Fibroblast of lung (primary cell): ENCODE results near the gene SF3B5. TPM values are rescaled to one million over a fixed set of nuclear protein-coding genes. Genes with fewer than 3 reads are reported as not detected.

Source experiments
- DNase-seq, 2 donors: peaks; one replicate each; pipeline versions ENCODE4 v3.0.0 to v3.0.0-alpha.2; 2010; ENCODE audit warnings: low read depth in 2 of 2
- H2AFZ ChIP-seq: 2 replicates; pipeline ENCODE4 v1.5.1; 2012; ENCODE audit warnings: low read length, control low read depth, inconsistent platforms
- H3K27ac ChIP-seq: 2 replicates; pipeline ENCODE4 v1.5.1; 2011; ENCODE audit warnings: low read length, control low read depth; ENCODE audit not compliant: insufficient read depth
- H3K27me3 ChIP-seq: 2 replicates; pipeline ENCODE4 v1.5.1; 2011; ENCODE audit warnings: mild to moderate bottlenecking, low read length; ENCODE audit not compliant: control insufficient read depth, insufficient read depth
- H3K36me3 ChIP-seq: 2 replicates; pipeline ENCODE4 v1.5.1; 2011; ENCODE audit warnings: low read length; ENCODE audit not compliant: control insufficient read depth, insufficient read depth
- H3K4me1 ChIP-seq: 2 replicates; pipeline ENCODE4 v1.5.1; 2011; ENCODE audit warnings: low read length; ENCODE audit not compliant: control insufficient read depth, insufficient read depth; ENCODE audit errors: extremely low read depth
- H3K4me2 ChIP-seq: 2 replicates; pipeline ENCODE4 v1.5.1; 2011; ENCODE audit warnings: low read length, control low read depth; ENCODE audit not compliant: insufficient read depth; ENCODE audit errors: extremely low read depth
- H3K4me3 ChIP-seq, 4 experiments: fragments of 200-600 bp in 1 of 4; sonication (generic) in 1 of 4; replicated peaks in 1 of 4; 2 replicates each; pipeline ENCODE4 v1.5.1; 2011 to 2016; ENCODE audit warnings: low read length in 4 of 4, low read depth in 3 of 4, mild to moderate bottlenecking in 3 of 4, control low read depth in 2 of 4, inconsistent platforms in 1 of 4, mixed read lengths in 1 of 4; ENCODE audit not compliant: insufficient read depth in 1 of 4; ENCODE audit errors: control extremely low read depth in 1 of 4
- H3K79me2 ChIP-seq: 2 replicates; pipeline ENCODE4 v1.5.1; 2012; ENCODE audit warnings: mild to moderate bottlenecking, low read length, inconsistent platforms; ENCODE audit not compliant: control insufficient read depth, insufficient read depth
- H3K9ac ChIP-seq: 2 replicates; pipeline ENCODE4 v1.5.1; 2011; ENCODE audit warnings: mild to moderate bottlenecking, low read length, control low read depth; ENCODE audit not compliant: insufficient read depth
- H3K9me3 ChIP-seq: 2 replicates; pipeline ENCODE4 v1.5.1; 2012; ENCODE audit warnings: low read depth, low read length; ENCODE audit not compliant: control insufficient read depth, insufficient read depth
- H4K20me1 ChIP-seq: 2 replicates; pipeline ENCODE4 v1.5.1; 2011; ENCODE audit warnings: low read length; ENCODE audit not compliant: control insufficient read depth, insufficient read depth; ENCODE audit errors: extremely low read depth
- EZH2 ChIP-seq: IDR thresholded peaks from 2 replicates; pipeline ENCODE4 v1.5.1; 2012; ENCODE audit warnings: low read length, control low read depth, mild to moderate bottlenecking; ENCODE audit errors: missing control alignments
- polyA plus RNA-seq, 2 donors: library from polyadenylated mRNA; depleted of rRNA in 1 of 2; stranded (reverse) in 1 of 2; unstranded in 1 of 2; fragments of >200 nt; gene quantifications; 2 replicates each; pipeline ENCODE4 v1.2.1, GENCODE V29; 2011 to 2012; ENCODE audit warnings: missing spikeins in 1 of 2
- total RNA-seq: library from RNA; depleted of rRNA; stranded (reverse); fragments of >200 nt; gene quantifications from 2 replicates; pipeline ENCODE4 v1.2.1, GENCODE V29; 2014
- TF ChIP-seq, protein P1 (sequence below), 2 donors: IDR thresholded peaks in 1 of 2; conservative IDR thresholded peaks in 1 of 2; 1 replicate in 1 of 2; 2 replicates in 1 of 2; pipeline ENCODE4 v1.5.1; 2011 to 2012; ENCODE audit warnings: low read length in 2 of 2, control low read depth in 1 of 2, inconsistent platforms in 1 of 2, low read depth in 1 of 2, mild to moderate bottlenecking in 1 of 2

SF3B5 gene
- total and polyA plus RNA-seq, 2 donors (not counting 1 experiment from before 2014, with no cell fraction given) = 75.1 to 148 TPM

DNA sequence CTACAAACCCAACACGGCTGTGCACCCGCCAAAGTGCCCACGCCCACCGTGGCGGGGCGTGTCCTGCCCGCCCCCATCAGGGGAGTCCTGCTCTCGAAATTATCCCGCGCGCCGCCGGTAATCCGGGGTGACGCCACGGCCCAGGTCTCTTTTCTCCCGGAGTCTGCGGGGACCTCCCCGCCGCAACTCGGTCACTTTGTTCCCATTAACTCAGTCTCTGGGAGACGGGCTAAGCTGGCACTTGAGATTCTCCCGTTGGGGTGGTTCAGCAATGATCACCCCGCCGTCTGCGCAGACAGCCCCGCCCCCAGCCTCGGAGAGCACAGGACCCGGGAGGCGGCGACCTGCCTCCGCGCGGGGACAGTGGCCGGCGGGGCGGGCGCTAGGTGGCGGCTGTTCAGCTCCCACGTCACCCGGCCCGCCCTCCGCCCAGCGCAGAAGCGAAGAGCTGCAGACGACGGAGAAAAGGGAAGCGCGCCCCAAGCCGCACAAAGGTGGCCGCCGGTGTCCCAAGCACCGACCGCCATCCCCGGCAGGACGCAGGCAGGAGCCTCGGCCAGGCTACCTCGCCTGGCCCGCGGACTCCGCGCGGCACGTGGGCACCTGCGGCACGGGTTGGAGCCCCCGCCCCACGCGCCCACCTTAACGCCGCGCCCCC, 31.5 kb downstream of the SF3B5 start:
- H3K4me2 ChIP-seq = peak overlapping the region; percentile 86
- H3K9ac ChIP-seq = no peak overlapping the region
- H3K4me1 ChIP-seq = peaks cover 4% of the 10 kb centered on the region
- peak in 1 of 2 donors; percentile 19 for DNase-seq
- H3K79me2 ChIP-seq = no peaks in the 10 kb centered on the region
- H3K27ac ChIP-seq = no peak overlapping the region
- peak overlapping the region; percentile 33 for H2AFZ ChIP-seq
- H3K9me3 ChIP-seq = no peaks in the 10 kb centered on the region
- peak overlapping the region; percentile 48 to 62 (median 57) for H3K4me3 ChIP-seq
- H3K27me3 ChIP-seq = peaks cover 56% of the 10 kb centered on the region
- TF ChIP-seq, protein P1, sequence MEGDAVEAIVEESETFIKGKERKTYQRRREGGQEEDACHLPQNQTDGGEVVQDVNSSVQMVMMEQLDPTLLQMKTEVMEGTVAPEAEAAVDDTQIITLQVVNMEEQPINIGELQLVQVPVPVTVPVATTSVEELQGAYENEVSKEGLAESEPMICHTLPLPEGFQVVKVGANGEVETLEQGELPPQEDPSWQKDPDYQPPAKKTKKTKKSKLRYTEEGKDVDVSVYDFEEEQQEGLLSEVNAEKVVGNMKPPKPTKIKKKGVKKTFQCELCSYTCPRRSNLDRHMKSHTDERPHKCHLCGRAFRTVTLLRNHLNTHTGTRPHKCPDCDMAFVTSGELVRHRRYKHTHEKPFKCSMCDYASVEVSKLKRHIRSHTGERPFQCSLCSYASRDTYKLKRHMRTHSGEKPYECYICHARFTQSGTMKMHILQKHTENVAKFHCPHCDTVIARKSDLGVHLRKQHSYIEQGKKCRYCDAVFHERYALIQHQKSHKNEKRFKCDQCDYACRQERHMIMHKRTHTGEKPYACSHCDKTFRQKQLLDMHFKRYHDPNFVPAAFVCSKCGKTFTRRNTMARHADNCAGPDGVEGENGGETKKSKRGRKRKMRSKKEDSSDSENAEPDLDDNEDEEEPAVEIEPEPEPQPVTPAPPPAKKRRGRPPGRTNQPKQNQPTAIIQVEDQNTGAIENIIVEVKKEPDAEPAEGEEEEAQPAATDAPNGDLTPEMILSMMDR (conservative IDR thresholded peaks at IDR 0.05 in 1 of 2, IDR thresholded peaks at IDR 0.05 in 1 of 2; ENCODE audit: low read depth in 1 of 2, low read length in 2 of 2) = no peak
- no peak for TF ChIP-seq EZH2
- no peaks in the 10 kb centered on the region for H4K20me1 ChIP-seq
- H3K36me3 ChIP-seq = no peaks in the 10 kb centered on the region

DNA sequence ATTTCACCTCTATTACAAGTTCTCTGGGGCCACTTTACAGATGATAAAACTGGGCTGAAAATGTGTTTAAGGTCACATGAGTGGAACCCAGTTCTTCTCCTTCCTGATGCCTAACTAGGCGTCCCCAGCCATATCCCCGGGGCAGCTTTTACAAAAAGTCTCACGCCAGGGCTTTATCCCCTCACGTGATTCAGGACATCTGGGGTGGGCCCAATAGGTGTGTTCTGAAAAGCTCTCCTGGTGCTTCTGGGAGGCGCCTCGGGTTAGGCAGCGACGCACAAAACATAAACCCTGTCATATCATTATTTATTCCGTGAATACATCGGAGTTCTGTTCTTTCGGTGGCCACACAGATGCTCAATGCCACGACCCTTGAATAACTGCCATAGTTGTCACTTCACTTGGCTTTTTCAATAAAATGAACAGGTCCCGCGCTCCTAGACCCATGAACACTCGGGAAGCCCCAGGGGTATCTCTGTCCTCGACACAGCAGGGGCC, 32.1 kb downstream of the SF3B5 start:
- H3K4me2 ChIP-seq = peak overlapping the region; percentile 86
- no peaks in the 10 kb centered on the region for H4K20me1 ChIP-seq
- no peak overlapping the region for H3K27ac ChIP-seq
- H3K9ac ChIP-seq = no peak overlapping the region
- H3K4me1 ChIP-seq = peaks cover 4% of the 10 kb centered on the region
- no peaks in the 10 kb centered on the region for H3K36me3 ChIP-seq
- H3K79me2 ChIP-seq = no peaks in the 10 kb centered on the region
- H3K4me3 ChIP-seq = peak overlapping the region; percentile 48 to 62 (median 57)
- TF ChIP-seq EZH2 = peak; percentile 59
- TF ChIP-seq, protein P1 (conservative IDR thresholded peaks at IDR 0.05 in 1 of 2, IDR thresholded peaks at IDR 0.05 in 1 of 2; ENCODE audit: low read depth in 1 of 2, low read length in 2 of 2) = no peak
- H3K27me3 ChIP-seq = peaks cover 56% of the 10 kb centered on the region
- no peak overlapping the region for H2AFZ ChIP-seq
- no peaks in the 10 kb centered on the region for H3K9me3 ChIP-seq
- DNase-seq = no peak

GRCh38 chr6:144062786-144063185, 32.6 kb downstream of the SF3B5 start:
- H3K9me3 ChIP-seq = no peaks in the 10 kb centered on the region
- H4K20me1 ChIP-seq = no peaks in the 10 kb centered on the region
- no peaks in the 10 kb centered on the region for H3K79me2 ChIP-seq
- TF ChIP-seq EZH2 = peak; percentile 22
- TF ChIP-seq, protein P1 (conservative IDR thresholded peaks at IDR 0.05 in 1 of 2, IDR thresholded peaks at IDR 0.05 in 1 of 2; ENCODE audit: low read depth in 1 of 2, low read length in 2 of 2) = no peak
- H3K27me3 ChIP-seq = peaks cover 54% of the 10 kb centered on the region
- H3K4me1 ChIP-seq = peaks cover 4% of the 10 kb centered on the region
- H3K36me3 ChIP-seq = no peaks in the 10 kb centered on the region
- no peak overlapping the region for H3K4me3 ChIP-seq
- no peak overlapping the region for H2AFZ ChIP-seq
- no peak overlapping the region for H3K27ac ChIP-seq
- no peak overlapping the region for H3K4me2 ChIP-seq
- no peak overlapping the region for H3K9ac ChIP-seq
- no peak for DNase-seq
